Esophagus squamous epithelium (tissue), 5 donors: ENCODE results near the gene SYNPO2. TPM values are rescaled to one million over a fixed set of nuclear protein-coding genes. Genes with fewer than 3 reads are reported as not detected.

Source experiments
- DNase-seq: peaks from one replicate; lab custom pipeline; 2025; lab: John Stamatoyannopoulos, UW
- H3K27ac ChIP-seq, 4 donors: fragments of 200-600 bp; sonication (generic); one replicate each; pipeline ENCODE4 v1.5.1; 2016 to 2019; ENCODE audit warnings: mild to moderate bottlenecking in 1 of 4
- H3K27me3 ChIP-seq, 4 donors: fragments of 200-600 bp; sonication (generic); 1 replicate in 3 of 4; 2 replicates in 1 of 4; pipeline versions ENCODE4 v1.5.1 to v1.6.0; 2017 to 2021; ENCODE audit warnings: antibody characterized with exemption in 1 of 4
- H3K36me3 ChIP-seq, 3 donors: fragments of 200-600 bp; sonication (generic); one replicate each; pipeline ENCODE4 v1.5.1; 2016 to 2019
- H3K4me1 ChIP-seq, 3 donors: fragments of 200-600 bp; sonication (generic); one replicate each; pipeline ENCODE4 v1.5.1; 2017 to 2019
- H3K4me3 ChIP-seq, 4 donors: fragments of 200-600 bp; sonication (generic); 1 replicate in 3 of 4; 2 replicates in 1 of 4; pipeline ENCODE4 v1.5.1; 2016 to 2019; ENCODE audit warnings: mild to moderate bottlenecking in 2 of 4, moderate library complexity in 1 of 4
- H3K9me3 ChIP-seq, 3 donors: fragments of 200-600 bp; sonication (generic); one replicate each; pipeline ENCODE4 v1.5.1; 2016 to 2019
- CTCF ChIP-seq, 6 experiments: fragments of 450-650 bp in 4 of 6; fragments of 200-600 bp in 2 of 6; sonication (generic) in 2 of 6; IDR thresholded peaks; one replicate each; pipeline ENCODE4 v1.5.1; 2016 to 2019; ENCODE audit warnings: antibody characterized with exemption in 6 of 6, mild to moderate bottlenecking in 4 of 6, moderate library complexity in 4 of 6
- POLR2A ChIP-seq, 4 donors: fragments of 450-650 bp; IDR thresholded peaks; one replicate each; pipeline ENCODE4 v1.6.1; 2017; ENCODE audit warnings: antibody characterized with exemption in 4 of 4, mild to moderate bottlenecking in 4 of 4, moderate library complexity in 3 of 4
- WGBS, 2 donors: methylation state at CpG; one replicate each; pipeline ENCODE4 v1.1.5; 2018; 5-methylcytosine and 5-hydroxymethylcytosine counted together
- intact Hi-C: fragments of 100-400 bp; cut with DNase I; formaldehyde crosslinking; loops from one replicate; pipeline ENCODE4 v1.15.0; 2022
- total RNA-seq, 4 donors: library from RNA; depleted of rRNA; stranded (reverse); fragments of >200 nt; gene quantifications; one replicate each; pipeline ENCODE4 v1.1.0, GENCODE V29; 2016
- donor health status: DM: yes; HTN: yes; CAD: no.

The SYNPO2 gene
- total RNA-seq, 4 donors from 2014 or later, result 19.0 to 418 (median 84.2) TPM

GRCh38 chr4:119025420-119025819 lies 136.8 kb downstream of the SYNPO2 start:
- no peak for TF ChIP-seq CTCF (IDR thresholded peaks at IDR 0.05)
- no peak for TF ChIP-seq POLR2A (IDR thresholded peaks at IDR 0.05)
- Histone ChIP-seq H3K27me3 (no peaks in the 10 kb centered on the region), H3K27ac (peak overlapping the region; percentile 82 to 93 (median 92)), H3K4me1 (peaks cover 0 to 26% (median 4%) of the 10 kb centered on the region in 3 donors), H3K36me3 (peaks cover 0 to 9% (median 2%) of the 10 kb centered on the region in 3 donors), H3K4me3 (peak overlapping the region in 3 of 4 donors; percentile 1 to 61 (median 5)), H3K9me3 (no peaks in the 10 kb centered on the region)
- intact Hi-C loops, result no loop called here
- DNase-seq, result no peak
- 19% methylated on average over 4 of the region's 4 CpGs for WGBS, 2 donors

- H3K4me1 ChIP-seq, result peaks cover 0 to 26% (median 4%) of the 10 kb centered on the region in 3 donors
- intact Hi-C loops, result no loop called here
- H3K27ac ChIP-seq, result peak overlapping the region; percentile 82 to 93 (median 92)
- peaks cover 3 to 15% (median 3%) of the 10 kb centered on the region in 3 donors for H3K36me3 ChIP-seq
- no peaks in the 10 kb centered on the region for H3K27me3 ChIP-seq
- H3K9me3 ChIP-seq, result no peaks in the 10 kb centered on the region
- TF ChIP-seq CTCF (IDR thresholded peaks at IDR 0.05), result no peak
- TF ChIP-seq POLR2A (IDR thresholded peaks at IDR 0.05), result no peak
- 13 to 21% methylated on average over 4 of the region's 4 CpGs for WGBS, 2 donors
- peak overlapping the region in 3 of 4 donors; percentile 39 to 61 (median 43) for H3K4me3 ChIP-seq
- no peak for DNase-seq
Observed at GRCh38 chr4:119025916-119026661, 137.4 kb downstream of the SYNPO2 start.

- H3K4me1 ChIP-seq, result peaks cover 0 to 26% (median 4%) of the 10 kb centered on the region in 3 donors
- TF ChIP-seq POLR2A (IDR thresholded peaks at IDR 0.05) (peak in 2 of 4 donors; percentile 56 to 66), CTCF (IDR thresholded peaks at IDR 0.05) (no peak)
- WGBS, 2 donors, result 60 to 79% methylated on average over 21 to 22 of the region's 22 CpGs
- H3K27me3 ChIP-seq, result no peaks in the 10 kb centered on the region
- intact Hi-C loops, result no loop called here
- DNase-seq, result no peak
- peak overlapping the region; percentile 18 to 61 (median 41) for H3K4me3 ChIP-seq
- no peaks in the 10 kb centered on the region for H3K9me3 ChIP-seq
- H3K36me3 ChIP-seq, result peaks cover 6 to 23% (median 8%) of the 10 kb centered on the region in 3 donors
- H3K27ac ChIP-seq, result peak overlapping the region; percentile 82 to 93 (median 92)
Observed at GRCh38 chr4:119026662-119027444, 138.2 kb downstream of the SYNPO2 start.

- intact Hi-C loops, result no loop called here
- peak overlapping the region; percentile 82 to 93 (median 92) for H3K27ac ChIP-seq
- 32 to 53% methylated on average over 2 of the region's 2 CpGs for WGBS, 2 donors
Observed at GRCh38 chr4:119027811-119028210, 139.2 kb downstream of the SYNPO2 start.

More at GRCh38 chr4:119027811-119028210, 139.2 kb downstream of the SYNPO2 start:
- DNase-seq, result no peak
- no peaks in the 10 kb centered on the region for H3K27me3 ChIP-seq
- peak overlapping the region; percentile 18 to 61 (median 41) for H3K4me3 ChIP-seq
- H3K36me3 ChIP-seq, result peaks cover 6 to 28% (median 8%) of the 10 kb centered on the region in 3 donors
- TF ChIP-seq CTCF (IDR thresholded peaks at IDR 0.05) (no peak), POLR2A (IDR thresholded peaks at IDR 0.05) (no peak)
- H3K9me3 ChIP-seq, result no peaks in the 10 kb centered on the region
- H3K4me1 ChIP-seq, result peaks cover 0 to 26% (median 4%) of the 10 kb centered on the region in 3 donors
